HCT116 (cell line): ENCODE measurements around the gene ACOT9. TPM values are rescaled to one million over a fixed set of nuclear protein-coding genes. Genes with fewer than 3 reads are reported as not detected.

Source experiments
- ATAC-seq: fragments of 200-7000 bp; cut with Tn5 transposase; 2 replicates; pipeline ENCODE4 v1.9.1; 2020; ENCODE audit warnings: mild to moderate bottlenecking, moderate library complexity
- BruUV-seq: library from RNA; stranded (reverse); fragments of 400-500 nt; replicated peaks from 2 replicates; lab custom pipeline; 2021; lab: Mats Ljungman, UMichigan
- CTCF ChIA-PET: fragments of 300-600 bp; sonication (Branson Sonifier 250); formaldehyde crosslinking; loops from one replicate; lab custom pipeline; 2021; ENCODE audit warnings: antibody characterized with exemption; lab: Charles Lee
- POLR2A ChIA-PET: fragments of 300-600, 350-600 bp; sonication (Branson Sonifier 250); formaldehyde crosslinking; loops from one replicate; lab custom pipeline; 2021; ENCODE audit warnings: antibody characterized with exemption; lab: Charles Lee
- RAD21 ChIA-PET, 2 experiments: fragments of 300-600 bp; sonication (Branson Sonifier 250); formaldehyde crosslinking; loops; one replicate each; lab custom pipeline; 2023; ENCODE audit warnings: low total read pairs in 2 of 2; ENCODE audit not compliant: uncharacterized antibody in 2 of 2, unreplicated experiment in 2 of 2, low non-redundant PET in 1 of 2; lab: Charles Lee
- DNase-seq: peaks from one replicate; pipeline ENCODE4 v3.0.0-alpha.2; 2010; ENCODE audit warnings: low read depth, low spot score
- H2AFZ ChIP-seq: fragments of 200-600 bp; shearing (Covaris generic), sonication (generic); 2 replicates; pipeline ENCODE4 v1.6.1; 2017; ENCODE audit warnings: low read depth, mixed run types, mixed read lengths, antibody characterized with exemption, low read length; ENCODE audit not compliant: poor library complexity, severe bottlenecking
- H3K27ac ChIP-seq: 2 replicates; pipeline ENCODE4 v1.5.1; 2012; ENCODE audit warnings: low read depth, low read length
- H3K27me3 ChIP-seq: fragments of 200-600 bp; sonication (generic); 2 replicates; pipeline ENCODE4 v1.6.1; 2016; ENCODE audit warnings: mixed run types, low read length, mixed read lengths; ENCODE audit not compliant: insufficient read depth
- H3K36me3 ChIP-seq, 2 experiments: fragments of 200-500 bp in 1 of 2; fragments of 200-600 bp in 1 of 2; sonication (Bioruptor generic) in 1 of 2; sonication (generic) in 1 of 2; 2 replicates each; pipeline versions ENCODE4 v1.5.1 to v1.6.1; 2014 to 2016; ENCODE audit warnings: low read length in 2 of 2, inconsistent platforms in 1 of 2, mixed read lengths in 1 of 2, mixed run types in 1 of 2; ENCODE audit not compliant: insufficient read depth in 2 of 2, control insufficient read depth in 1 of 2
- H3K4me1 ChIP-seq, 2 experiments: fragments of 200-600 bp in 1 of 2; sonication (generic) in 1 of 2; 2 replicates each; pipeline versions ENCODE4 v1.5.1 to v1.6.1; 2012 to 2017; ENCODE audit warnings: low read length in 2 of 2, inconsistent platforms in 1 of 2, mild to moderate bottlenecking in 1 of 2, mixed read lengths in 1 of 2, mixed run types in 1 of 2, moderate library complexity in 1 of 2; ENCODE audit not compliant: insufficient read depth in 2 of 2, control insufficient read depth in 1 of 2
- H3K4me2 ChIP-seq: fragments of 200-600 bp; sonication (generic); 2 replicates; pipeline ENCODE4 v1.6.1; 2017; ENCODE audit warnings: mixed run types, low read length, mixed read lengths
- H3K4me3 ChIP-seq, 2 experiments: fragments of 200-600 bp in 1 of 2; sonication (generic) in 1 of 2; replicated peaks in 1 of 2; 2 replicates each; pipeline ENCODE4 v1.5.1; 2011 to 2016; ENCODE audit warnings: low read length in 2 of 2, control low read depth in 1 of 2, low read depth in 1 of 2, mild to moderate bottlenecking in 1 of 2, mixed read lengths in 1 of 2, mixed run types in 1 of 2
- H3K79me2 ChIP-seq: fragments of 200-600 bp; sonication (generic); 2 replicates; pipeline ENCODE4 v1.6.1; 2017; ENCODE audit warnings: mild to moderate bottlenecking, mixed run types, low read length, moderate library complexity, mixed read lengths; ENCODE audit not compliant: insufficient read depth
- H3K9ac ChIP-seq: fragments of 200-600 bp; sonication (generic); 2 replicates; pipeline ENCODE4 v1.6.1; 2016; ENCODE audit warnings: low read length, mixed read lengths
- H3K9me2 ChIP-seq: fragments of 200-600 bp; sonication (generic), shearing (Covaris generic); 2 replicates; pipeline ENCODE4 v1.6.1; 2017; ENCODE audit warnings: mixed run types, mild to moderate bottlenecking, moderate library complexity; ENCODE audit not compliant: insufficient read depth
- H3K9me3 ChIP-seq, 2 experiments: fragments of 200-500 bp in 1 of 2; fragments of 200-600 bp in 1 of 2; sonication (Bioruptor generic) in 1 of 2; sonication (generic) in 1 of 2; 2 replicates each; pipeline ENCODE4 v1.6.1; 2014 to 2017; ENCODE audit warnings: low read length in 2 of 2, mixed read lengths in 2 of 2, inconsistent platforms in 1 of 2, low read depth in 1 of 2, mild to moderate bottlenecking in 1 of 2, mixed run types in 1 of 2, moderate library complexity in 1 of 2; ENCODE audit not compliant: control insufficient read depth in 1 of 2, insufficient read depth in 1 of 2
- H4K20me1 ChIP-seq: fragments of 200-600 bp; sonication (generic), shearing (Covaris generic); 2 replicates; pipeline ENCODE4 v1.6.1; 2017; ENCODE audit warnings: mixed run types, mild to moderate bottlenecking, moderate library complexity; ENCODE audit not compliant: insufficient read depth
- CTCF ChIP-seq, 3 experiments: fragments of 200-600 bp in 1 of 3; sonication (generic) in 1 of 3; IDR thresholded peaks in 2 of 3; conservative IDR thresholded peaks in 1 of 3; 2 replicates each; pipeline ENCODE4 v1.5.1; 2012 to 2017; ENCODE audit warnings: low read depth in 2 of 3, low read length in 2 of 3, antibody characterized with exemption in 1 of 3, borderline replicate concordance in 1 of 3, control low read depth in 1 of 3, mild to moderate bottlenecking in 1 of 3, mixed read lengths in 1 of 3, mixed run types in 1 of 3, moderate library complexity in 1 of 3; ENCODE audit not compliant: insufficient read depth in 1 of 3
- EZH2phosphoT487 ChIP-seq: fragments of 200-600 bp; IDR thresholded peaks from 2 replicates; pipeline ENCODE4 v1.6.1; 2018; ENCODE audit warnings: antibody characterized with exemption, borderline replicate concordance
- MAX ChIP-seq: IDR thresholded peaks from 2 replicates; pipeline ENCODE4 v1.6.1; 2012
- intact Hi-C: fragments of 100-400 bp; cut with micrococcal nuclease; formaldehyde crosslinking; loops from 2 replicates; pipeline ENCODE4 v1.10.0; 2022
- total RNA-seq: library from RNA; stranded (reverse); gene quantifications from one replicate; pipeline ENCODE4 v1.2.1, GENCODE V29; 2021; ENCODE audit not compliant: unreplicated experiment

ACOT9 gene
- total RNA-seq, 1 experiment from 2014 or later, result 59.7 TPM

DNA sequence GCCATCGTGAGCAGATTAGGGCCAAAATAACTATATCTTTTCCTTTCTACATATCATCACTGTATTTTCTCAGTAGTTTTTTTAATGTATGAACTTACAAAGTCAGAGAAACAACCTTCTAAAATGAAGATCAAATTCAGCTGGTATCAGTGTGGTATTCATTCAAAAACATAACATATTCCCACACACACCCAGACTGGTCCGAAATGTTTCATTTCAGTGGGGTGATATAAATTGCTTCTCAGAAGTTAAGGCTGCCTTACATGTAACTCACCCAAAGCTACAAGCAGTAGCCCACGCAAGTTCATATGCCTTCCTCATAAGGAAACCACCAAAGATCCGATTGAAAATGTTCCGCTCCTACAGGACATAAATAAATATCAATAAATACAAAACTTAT is 37.8 kb downstream of the ACOT9 start (continued):
- TF ChIP-seq MAX, result no peak

- no TSS peak for BruUV-seq
- RAD21 ChIA-PET, result no interaction called here
Observed at GRCh38 chrX:23704673-23705206, 38.3 kb downstream of the ACOT9 start.

More at GRCh38 chrX:23704673-23705206, 38.3 kb downstream of the ACOT9 start:
- ChIA-PET CTCF (no interaction called here), POLR2A (no interaction called here)
- DNase-seq (no peak), ATAC-seq (no peak)
- Histone ChIP-seq H2AFZ (no peak overlapping the region), H3K27ac (no peak overlapping the region), H3K4me3 (no peak overlapping the region), H3K79me2 (no peaks in the 10 kb centered on the region), H3K9ac (no peak overlapping the region), H3K36me3 (peaks cover 12 to 14% of the 10 kb centered on the region in 2 experiments; a peak in 3 of 4 replicates), H4K20me1 (no peaks in the 10 kb centered on the region), H3K27me3 (no peaks in the 10 kb centered on the region), H3K9me3 (no peaks in the 10 kb centered on the region), H3K4me2 (no peak overlapping the region), H3K9me2 (no peaks in the 10 kb centered on the region), H3K4me1 (no peaks in the 10 kb centered on the region)
- no peak for TF ChIP-seq EZH2phosphoT487
- no peak for TF ChIP-seq CTCF (IDR thresholded peaks at IDR 0.05 in 2 of 3, conservative IDR thresholded peaks at IDR 0.05 in 1 of 3; ENCODE audit: borderline replicate concordance in 1 of 3, insufficient read depth in 1 of 3, low read depth in 2 of 3, low read length in 2 of 3)
- intact Hi-C loops, result no loop called here
